Cardiac muscle cell (in vitro differentiated cells and primary cell): ENCODE data around the gene SKI. TPM values are rescaled to one million over a fixed set of nuclear protein-coding genes. Genes with fewer than 3 reads are reported as not detected.

ENCODE experiments used
- DNase-seq, 2 donors: peaks; one replicate each; pipeline versions ENCODE4 v3.0.0 to v3.0.0-alpha.2; 2010 to 2017; ENCODE audit warnings: low read depth in 1 of 2, low spot score in 1 of 2
- H3K27ac ChIP-seq: fragments of 200-600 bp; sonication (generic); 2 replicates; pipeline ENCODE4 v1.5.1; 2016
- H3K27me3 ChIP-seq: fragments of 200-600 bp; sonication (generic); 2 replicates; pipeline ENCODE4 v1.6.0; 2016; ENCODE audit warnings: control low read depth
- H3K36me3 ChIP-seq: fragments of 200-600 bp; sonication (generic); 2 replicates; pipeline ENCODE4 v1.5.1; 2016; ENCODE audit warnings: control low read depth
- H3K4me1 ChIP-seq: fragments of 200-600 bp; sonication (generic); 2 replicates; pipeline ENCODE4 v1.8.1; 2017; ENCODE audit warnings: low read depth, mild to moderate bottlenecking, mixed run types
- H3K4me3 ChIP-seq: fragments of 200-600 bp; sonication (generic); 2 replicates; pipeline ENCODE4 v1.5.1; 2016; ENCODE audit warnings: mild to moderate bottlenecking
- H3K9me3 ChIP-seq: fragments of 200-600 bp; sonication (generic); 2 replicates; pipeline ENCODE4 v1.5.1; 2017; ENCODE audit warnings: low read depth, mild to moderate bottlenecking, control low read depth
- polyA plus RNA-seq: library from polyadenylated mRNA; unstranded; fragments of >200 nt; fragmentation: Nextera tagmentation; extraction: Ambion mirVana; gene quantifications from 2 replicates; pipeline ENCODE4 v1.2.1, GENCODE V29; 2016
- total RNA-seq: library from RNA; depleted of rRNA; stranded (reverse); fragments of >200 nt; gene quantifications from 2 replicates; pipeline ENCODE4 v1.2.3, GENCODE V29; 2016
- TF ChIP-seq, protein P1 (sequence below): IDR thresholded peaks from 2 replicates; pipeline ENCODE4 v1.5.1; 2012; ENCODE audit warnings: low read depth, mild to moderate bottlenecking, low read length

The SKI gene
- total and polyA plus RNA-seq, 2 experiments from 2014 or later = 2.7 to 31.9 TPM

DNA sequence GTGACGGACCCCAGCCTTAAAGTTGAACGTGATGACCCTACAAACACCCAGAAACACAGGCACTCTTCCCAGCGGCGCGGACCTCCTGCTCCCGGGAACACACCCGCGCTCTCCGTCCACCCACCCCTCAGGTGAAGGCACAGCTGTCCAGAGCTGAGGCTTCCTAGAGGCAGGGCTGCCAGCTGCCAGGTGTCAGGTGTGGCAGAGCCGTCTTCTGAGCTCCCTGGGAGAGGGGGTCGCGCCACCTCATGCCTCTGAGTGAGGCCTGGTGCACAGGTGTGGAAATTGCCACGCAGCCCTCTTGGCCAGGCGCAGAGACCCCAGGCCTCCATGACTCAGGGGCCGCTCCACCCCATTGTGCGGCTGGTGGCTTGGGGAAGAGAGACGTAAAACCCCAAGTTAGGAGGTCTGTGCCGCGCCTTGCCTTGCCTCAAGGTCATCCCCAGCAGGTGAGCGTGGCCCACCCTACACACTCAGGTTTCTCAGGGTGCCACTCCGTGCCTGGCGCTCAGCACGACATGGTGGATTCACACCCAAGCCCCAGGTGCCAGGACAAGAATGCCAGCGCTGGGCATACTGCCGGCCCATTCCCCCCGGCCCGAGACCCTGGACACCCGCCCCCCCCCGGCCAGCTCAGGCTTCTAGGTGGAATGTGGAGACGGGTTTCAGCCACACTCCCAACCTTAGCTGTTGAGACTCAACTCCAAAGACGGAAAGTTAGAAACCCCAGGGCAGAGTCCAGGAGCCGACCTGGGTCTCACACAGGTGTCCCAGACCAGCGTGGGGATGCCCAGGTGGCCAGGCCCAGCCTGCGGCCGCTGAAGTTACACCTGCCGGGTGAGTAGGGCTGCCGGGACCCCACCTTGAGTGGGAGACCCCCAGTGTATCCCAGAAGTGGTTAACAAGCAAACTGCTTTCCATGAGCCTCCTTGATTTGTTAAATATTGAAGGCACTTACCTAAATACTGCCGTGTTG lies 42.0 kb upstream of the SKI start:
- DNase-seq = no peak
- no peaks in the 10 kb centered on the region for H3K9me3 ChIP-seq
- H3K27me3 ChIP-seq = no peaks in the 10 kb centered on the region
- H3K36me3 ChIP-seq = peaks cover 8% of the 10 kb centered on the region
- TF ChIP-seq, protein P1, sequence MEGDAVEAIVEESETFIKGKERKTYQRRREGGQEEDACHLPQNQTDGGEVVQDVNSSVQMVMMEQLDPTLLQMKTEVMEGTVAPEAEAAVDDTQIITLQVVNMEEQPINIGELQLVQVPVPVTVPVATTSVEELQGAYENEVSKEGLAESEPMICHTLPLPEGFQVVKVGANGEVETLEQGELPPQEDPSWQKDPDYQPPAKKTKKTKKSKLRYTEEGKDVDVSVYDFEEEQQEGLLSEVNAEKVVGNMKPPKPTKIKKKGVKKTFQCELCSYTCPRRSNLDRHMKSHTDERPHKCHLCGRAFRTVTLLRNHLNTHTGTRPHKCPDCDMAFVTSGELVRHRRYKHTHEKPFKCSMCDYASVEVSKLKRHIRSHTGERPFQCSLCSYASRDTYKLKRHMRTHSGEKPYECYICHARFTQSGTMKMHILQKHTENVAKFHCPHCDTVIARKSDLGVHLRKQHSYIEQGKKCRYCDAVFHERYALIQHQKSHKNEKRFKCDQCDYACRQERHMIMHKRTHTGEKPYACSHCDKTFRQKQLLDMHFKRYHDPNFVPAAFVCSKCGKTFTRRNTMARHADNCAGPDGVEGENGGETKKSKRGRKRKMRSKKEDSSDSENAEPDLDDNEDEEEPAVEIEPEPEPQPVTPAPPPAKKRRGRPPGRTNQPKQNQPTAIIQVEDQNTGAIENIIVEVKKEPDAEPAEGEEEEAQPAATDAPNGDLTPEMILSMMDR = no peak
- no peaks in the 10 kb centered on the region for H3K4me1 ChIP-seq
- H3K27ac ChIP-seq = no peak overlapping the region
- no peak overlapping the region for H3K4me3 ChIP-seq

DNA sequence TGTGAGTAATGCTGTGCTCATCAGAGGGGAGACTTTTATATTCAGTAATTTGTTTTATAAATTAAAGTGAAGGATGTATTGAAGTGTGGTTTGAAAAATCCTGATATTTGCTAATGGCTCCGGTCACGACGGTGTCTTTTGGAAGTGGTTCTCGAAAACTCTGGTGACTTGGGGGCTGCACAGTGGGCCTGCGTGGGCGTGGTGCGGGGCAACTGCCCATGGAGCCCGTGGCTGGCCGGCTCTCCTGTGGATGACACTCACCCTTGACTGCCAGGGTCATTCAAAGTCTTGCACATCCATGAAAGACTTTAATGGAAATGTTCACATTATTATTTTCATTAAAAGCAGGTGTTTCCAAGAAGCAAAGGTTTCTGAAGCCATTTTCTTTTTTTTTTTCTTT lies 41.2 kb upstream of the SKI start:
- H3K4me1 ChIP-seq = peaks cover 2% of the 10 kb centered on the region
- peaks cover 8% of the 10 kb centered on the region for H3K36me3 ChIP-seq
- H3K27me3 ChIP-seq = no peaks in the 10 kb centered on the region
- H3K9me3 ChIP-seq = no peaks in the 10 kb centered on the region
- TF ChIP-seq, protein P1 = no peak
- no peak overlapping the region for H3K27ac ChIP-seq
- DNase-seq = no peak
- H3K4me3 ChIP-seq = no peak overlapping the region

DNA sequence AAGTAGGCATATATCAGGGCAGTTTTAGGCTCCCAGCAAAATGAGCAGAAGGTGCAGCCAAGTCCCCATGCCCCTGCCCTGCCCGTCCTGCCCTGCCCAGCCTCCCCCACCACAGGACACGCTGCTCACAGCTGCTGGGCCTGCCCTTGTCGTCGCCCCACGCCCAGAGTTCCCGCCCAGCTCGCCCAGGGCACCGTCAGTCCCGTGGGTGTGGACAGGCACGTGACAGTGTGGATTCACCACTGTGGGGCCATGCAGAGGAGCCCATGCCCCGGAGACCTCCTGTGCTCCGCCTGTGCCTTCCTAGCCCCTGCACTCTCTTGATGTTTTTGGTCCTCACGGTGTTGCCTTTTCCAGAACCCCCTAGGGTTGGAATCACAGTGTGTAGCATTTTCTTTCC lies 40.5 kb upstream of the SKI start:
- peaks cover 9% of the 10 kb centered on the region for H3K4me1 ChIP-seq
- no peak for DNase-seq
- H3K27me3 ChIP-seq = no peaks in the 10 kb centered on the region
- peaks cover 8% of the 10 kb centered on the region for H3K36me3 ChIP-seq
- no peak overlapping the region for H3K27ac ChIP-seq
- no peak overlapping the region for H3K4me3 ChIP-seq
- TF ChIP-seq, protein P1 = no peak
- H3K9me3 ChIP-seq = no peaks in the 10 kb centered on the region

DNA sequence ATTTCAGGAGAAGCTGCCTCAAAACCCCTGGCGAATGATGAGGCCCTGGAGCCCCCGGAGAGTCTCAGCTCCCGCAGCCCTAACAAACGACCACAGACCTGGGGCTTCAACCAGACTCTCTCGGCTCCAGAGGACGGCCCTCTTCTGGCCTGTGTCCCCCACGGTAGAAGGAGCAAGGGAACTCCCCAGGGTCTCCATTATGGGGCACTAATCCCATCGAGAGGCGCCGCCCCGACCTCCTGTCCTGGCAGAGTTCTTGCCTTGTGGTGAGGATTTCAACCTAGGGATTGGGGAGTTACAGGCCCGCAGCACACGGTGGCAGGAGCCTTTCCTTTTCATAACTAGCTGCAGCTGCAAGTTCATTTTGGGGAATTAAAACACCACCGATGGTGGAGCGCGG lies 39.8 kb upstream of the SKI start:
- TF ChIP-seq, protein P1 = no peak
- DNase-seq = no peak

DNA sequence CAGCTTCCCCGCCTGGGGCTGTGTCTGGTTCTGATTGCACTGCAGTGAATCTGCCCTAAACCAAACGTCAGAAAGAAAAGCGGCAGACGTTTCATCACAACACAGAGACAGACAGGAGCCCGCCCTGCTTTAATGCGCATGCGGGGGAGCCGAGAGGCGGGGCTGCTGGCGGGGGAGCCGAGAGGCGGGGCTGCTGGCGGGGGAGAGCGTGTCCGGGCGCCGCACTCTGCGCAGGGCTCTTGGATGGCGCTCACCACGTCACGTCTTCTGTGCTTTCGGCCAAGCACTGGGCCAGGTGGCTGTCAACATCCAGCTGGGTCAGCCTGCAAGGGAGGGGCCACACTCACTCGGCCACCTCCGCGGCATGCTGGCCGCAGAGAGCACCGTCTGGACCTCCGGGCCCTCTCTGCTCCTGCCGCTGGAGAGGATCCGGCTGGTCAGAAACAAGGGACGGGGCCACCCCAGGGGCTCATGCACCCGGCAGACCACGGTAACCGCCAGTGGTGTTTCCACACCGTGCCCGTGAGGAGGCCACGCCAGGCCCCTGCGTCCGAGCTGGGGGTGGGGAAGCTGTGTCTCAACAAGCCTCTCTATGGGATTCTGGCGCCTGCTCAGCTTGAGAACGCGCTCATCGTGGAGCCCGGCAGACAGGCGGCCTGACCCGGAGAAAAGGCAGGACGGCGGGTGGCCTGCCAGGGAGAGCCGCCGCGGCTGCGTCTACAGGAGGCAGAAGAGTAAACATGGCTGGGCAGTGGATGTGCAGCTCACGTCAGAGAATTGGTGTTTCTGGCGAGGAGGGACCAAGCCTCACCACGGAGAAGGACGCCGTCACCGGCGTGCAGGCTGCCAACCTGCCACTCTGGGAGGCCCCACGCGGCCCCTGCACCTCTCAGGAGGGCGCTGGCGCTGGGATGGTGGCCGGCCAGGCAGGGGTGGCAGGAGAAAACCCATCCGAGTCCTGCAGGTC lies 38.4 kb upstream of the SKI start:
- Histone ChIP-seq H3K27ac (peak overlapping the region; percentile 61), H3K27me3 (no peaks in the 10 kb centered on the region), H3K4me3 (no peak overlapping the region), H3K4me1 (peaks cover 22% of the 10 kb centered on the region), H3K36me3 (peaks cover 5% of the 10 kb centered on the region), H3K9me3 (no peaks in the 10 kb centered on the region)
- TF ChIP-seq, protein P1 = no peak
- peak; percentile 88 to 98 for DNase-seq

More for the DNA sequence above, 39.8 kb upstream of the SKI start:
- H3K9me3 ChIP-seq = no peaks in the 10 kb centered on the region
- H3K4me3 ChIP-seq = no peak overlapping the region
- H3K4me1 ChIP-seq = peaks cover 14% of the 10 kb centered on the region
- H3K27me3 ChIP-seq = no peaks in the 10 kb centered on the region
- H3K27ac ChIP-seq = no peak overlapping the region
- H3K36me3 ChIP-seq = peaks cover 8% of the 10 kb centered on the region
